Testis (tissue), 3 donors: ENCODE results near the gene NUDT1. TPM values are rescaled to one million over a fixed set of nuclear protein-coding genes. Genes with fewer than 3 reads are reported as not detected.

Experiments
- DNase-seq: peaks from one replicate; pipeline ENCODE4 v3.0.0-alpha.2; 2019
- H3K27ac ChIP-seq, 2 donors: fragments of 200-600 bp; sonication (generic); one replicate each; pipeline ENCODE4 v1.5.1; 2019
- H3K27me3 ChIP-seq: fragments of 200-600 bp; sonication (generic); one replicate; pipeline ENCODE4 v1.5.1; 2019
- H3K36me3 ChIP-seq: fragments of 200-600 bp; sonication (generic); one replicate; pipeline ENCODE4 v1.5.1; 2017; ENCODE audit warnings: low read depth; ENCODE audit errors: missing control alignments
- H3K4me1 ChIP-seq: fragments of 200-600 bp; sonication (generic); one replicate; pipeline ENCODE4 v1.5.1; 2019
- H3K4me3 ChIP-seq, 2 donors: fragments of 200-600 bp; sonication (generic); one replicate each; pipeline ENCODE4 v1.5.1; 2017 to 2019
- H3K9me3 ChIP-seq: fragments of 200-600 bp; sonication (generic); one replicate; pipeline ENCODE4 v1.5.1; 2017
- POLR2A ChIP-seq: fragments of 450-650 bp; IDR thresholded peaks from one replicate; pipeline ENCODE4 v1.6.1; 2017; ENCODE audit warnings: antibody characterized with exemption, mild to moderate bottlenecking, moderate library complexity
- WGBS, 2 donors: methylation state at CpG; one replicate each; pipeline ENCODE4 v1.1.5; 2018; 5-methylcytosine and 5-hydroxymethylcytosine counted together
- intact Hi-C: fragments of 100-400 bp; cut with DNase I; formaldehyde crosslinking; loops from one replicate; pipeline ENCODE4 v1.15.1; 2023; ENCODE audit warnings: low total_unique reads
- polyA plus RNA-seq: library from polyadenylated mRNA; stranded (reverse); fragments of 350-450 nt; fragmentation: Illumina TruSeq; extraction: RNeasy Lipid Tissue Mini Kit (QIAGEN cat#74804); gene quantifications from one replicate; pipeline ENCODE4 v1.2.3, GENCODE V29; 2014; ENCODE audit warnings: low read depth, low replicate concordance; ENCODE audit not compliant: insufficient read depth
- total RNA-seq, 2 donors: library from RNA; depleted of rRNA; stranded (reverse); fragments of >200 nt; gene quantifications; one replicate each; pipeline ENCODE4 v1.2.3, GENCODE V29; 2016
- TF ChIP-seq, protein P1 (sequence below), 3 experiments: fragments of 450-650 bp in 2 of 3; fragments of 200-600 bp in 1 of 3; sonication (generic) in 1 of 3; IDR thresholded peaks; one replicate each; pipeline ENCODE4 v1.5.1; 2016 to 2019; ENCODE audit warnings: antibody characterized with exemption in 3 of 3, mild to moderate bottlenecking in 2 of 3, moderate library complexity in 1 of 3

The NUDT1 gene
- total and polyA plus RNA-seq, 3 donors from 2014 or later, result 27.5 to 68.0 (median 39.4) TPM

DNA sequence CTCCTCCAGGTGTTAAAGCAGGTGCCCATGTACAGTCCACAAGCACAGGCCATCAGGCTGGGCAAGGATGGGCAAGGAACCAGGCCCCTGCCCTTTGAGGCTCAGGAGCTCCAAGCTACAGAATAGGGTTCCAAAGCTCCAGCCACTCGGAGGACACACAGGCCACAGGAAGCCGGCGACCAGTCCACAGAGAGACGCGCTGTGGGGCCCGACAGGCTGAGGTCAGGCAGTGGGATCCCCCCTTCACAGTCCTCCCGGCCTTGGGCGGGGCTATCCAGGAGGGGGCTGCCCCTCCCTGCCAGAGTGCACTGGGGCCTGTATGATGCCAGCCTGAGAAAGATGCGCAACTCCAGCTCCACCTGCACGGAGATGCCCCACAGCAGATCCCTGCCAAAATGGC lies 43.3 kb upstream of the NUDT1 start:
- TF ChIP-seq, protein P1, sequence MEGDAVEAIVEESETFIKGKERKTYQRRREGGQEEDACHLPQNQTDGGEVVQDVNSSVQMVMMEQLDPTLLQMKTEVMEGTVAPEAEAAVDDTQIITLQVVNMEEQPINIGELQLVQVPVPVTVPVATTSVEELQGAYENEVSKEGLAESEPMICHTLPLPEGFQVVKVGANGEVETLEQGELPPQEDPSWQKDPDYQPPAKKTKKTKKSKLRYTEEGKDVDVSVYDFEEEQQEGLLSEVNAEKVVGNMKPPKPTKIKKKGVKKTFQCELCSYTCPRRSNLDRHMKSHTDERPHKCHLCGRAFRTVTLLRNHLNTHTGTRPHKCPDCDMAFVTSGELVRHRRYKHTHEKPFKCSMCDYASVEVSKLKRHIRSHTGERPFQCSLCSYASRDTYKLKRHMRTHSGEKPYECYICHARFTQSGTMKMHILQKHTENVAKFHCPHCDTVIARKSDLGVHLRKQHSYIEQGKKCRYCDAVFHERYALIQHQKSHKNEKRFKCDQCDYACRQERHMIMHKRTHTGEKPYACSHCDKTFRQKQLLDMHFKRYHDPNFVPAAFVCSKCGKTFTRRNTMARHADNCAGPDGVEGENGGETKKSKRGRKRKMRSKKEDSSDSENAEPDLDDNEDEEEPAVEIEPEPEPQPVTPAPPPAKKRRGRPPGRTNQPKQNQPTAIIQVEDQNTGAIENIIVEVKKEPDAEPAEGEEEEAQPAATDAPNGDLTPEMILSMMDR (IDR thresholded peaks at IDR 0.05), result no peak
- TF ChIP-seq POLR2A, result no peak
- no peaks in the 10 kb centered on the region for H3K27me3 ChIP-seq
- no peaks in the 10 kb centered on the region for H3K9me3 ChIP-seq
- no peaks in the 10 kb centered on the region for H3K4me1 ChIP-seq
- no peak for DNase-seq
- no peaks in the 10 kb centered on the region for H3K36me3 ChIP-seq
- no peak overlapping the region for H3K4me3 ChIP-seq
- intact Hi-C loops, result no loop called here
- H3K27ac ChIP-seq, result no peak overlapping the region
- 93 to 97% methylated on average over 3 to 10 of the region's 10 CpGs for WGBS, 2 donors

DNA sequence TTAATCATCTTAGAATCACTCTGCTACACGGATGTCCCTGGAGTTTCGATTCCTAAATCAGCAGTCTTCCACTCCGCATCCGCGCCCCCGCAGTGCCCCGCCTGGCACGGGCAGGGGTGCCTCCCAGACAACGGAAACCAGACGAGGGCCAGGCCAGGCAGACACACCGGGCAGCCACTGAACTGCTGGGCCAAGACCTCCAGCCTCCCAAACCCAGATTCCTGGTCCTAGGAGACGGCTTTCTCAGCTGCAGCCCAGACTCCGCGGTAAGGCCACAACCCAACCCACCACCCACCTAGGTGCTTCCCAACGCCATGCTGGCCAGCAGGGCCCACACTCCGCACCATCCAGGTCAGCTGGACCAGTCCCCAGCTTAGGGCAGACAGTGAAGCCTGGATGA lies 42.5 kb upstream of the NUDT1 start:
- TF ChIP-seq, protein P1 (IDR thresholded peaks at IDR 0.05), result no peak
- no peak for TF ChIP-seq POLR2A
- H3K27ac ChIP-seq, result no peak overlapping the region
- H3K27me3 ChIP-seq, result no peaks in the 10 kb centered on the region
- 95 to 99% methylated on average over 12 to 16 of the region's 16 CpGs for WGBS, 2 donors
- H3K9me3 ChIP-seq, result no peaks in the 10 kb centered on the region
- H3K4me1 ChIP-seq, result peaks cover 5% of the 10 kb centered on the region
- H3K4me3 ChIP-seq, result no peak overlapping the region
- intact Hi-C loops, result no loop called here
- no peak for DNase-seq
- H3K36me3 ChIP-seq, result no peaks in the 10 kb centered on the region

DNA sequence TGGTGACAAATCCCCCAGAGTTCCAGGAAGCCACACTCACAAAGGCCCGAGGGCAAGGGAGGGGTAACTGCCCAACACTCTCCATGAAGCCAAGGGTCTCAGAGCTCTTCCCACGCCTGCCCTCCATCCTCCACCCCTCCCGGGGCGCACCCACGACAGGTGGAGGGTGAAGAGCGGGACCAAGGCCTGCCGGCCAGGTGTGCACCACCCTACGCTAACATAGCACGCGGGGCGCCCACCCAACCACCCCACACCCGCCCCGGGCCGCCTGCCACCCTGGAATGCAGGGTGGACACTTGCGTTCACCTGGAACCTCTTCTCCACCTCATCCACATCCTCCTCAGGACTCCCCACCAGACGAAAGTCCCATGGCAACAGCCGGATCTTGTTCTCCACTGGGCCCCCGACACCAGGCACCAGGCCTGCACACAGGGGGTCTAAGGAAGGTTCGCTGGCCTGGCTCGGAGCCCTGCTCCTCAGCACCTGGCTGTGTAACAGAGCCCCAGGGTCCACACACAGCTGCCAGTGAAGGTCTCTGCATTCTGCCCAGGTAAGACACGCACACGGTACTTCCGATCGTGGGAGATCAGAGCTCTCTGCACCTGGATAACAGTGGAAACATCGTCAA lies 42.0 kb upstream of the NUDT1 start:
- Histone ChIP-seq H3K27me3 (no peaks in the 10 kb centered on the region), H3K4me1 (peaks cover 5% of the 10 kb centered on the region), H3K27ac (no peak overlapping the region), H3K36me3 (no peaks in the 10 kb centered on the region), H3K9me3 (no peaks in the 10 kb centered on the region), H3K4me3 (no peak overlapping the region)
- whole genome bisulfite sequencing, 2 donors, result 97 to 99% methylated on average over 19 to 25 of the region's 25 CpGs
- intact Hi-C loops, result no loop called here
- DNase-seq, result no peak
- TF ChIP-seq POLR2A, result no peak
- TF ChIP-seq, protein P1 (IDR thresholded peaks at IDR 0.05), result no peak

DNA sequence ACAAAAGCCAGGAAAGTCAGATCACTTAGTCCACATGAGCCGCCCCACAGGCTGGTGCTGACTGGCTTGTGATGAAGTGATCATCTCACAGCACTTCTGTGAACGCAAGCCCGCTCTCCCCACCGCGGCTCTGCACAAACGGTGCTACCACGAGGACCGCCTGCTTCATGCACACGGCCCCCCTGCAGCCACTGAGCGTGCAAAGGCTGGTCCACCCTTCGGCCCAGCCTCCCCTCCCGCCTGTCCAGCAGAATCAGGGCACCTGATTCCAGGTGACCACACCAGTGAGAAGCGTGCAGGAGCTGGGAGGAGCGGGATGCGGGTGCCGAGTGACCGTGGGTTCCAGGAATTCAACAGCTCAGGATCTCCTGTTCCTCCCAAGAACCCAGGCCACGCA lies 41.4 kb upstream of the NUDT1 start:
- Histone ChIP-seq H3K36me3 (no peaks in the 10 kb centered on the region), H3K9me3 (no peaks in the 10 kb centered on the region), H3K27me3 (no peaks in the 10 kb centered on the region), H3K4me3 (no peak overlapping the region), H3K4me1 (peaks cover 5% of the 10 kb centered on the region), H3K27ac (no peak overlapping the region)
- TF ChIP-seq POLR2A, result no peak
- TF ChIP-seq, protein P1 (IDR thresholded peaks at IDR 0.05), result no peak
- 93 to 96% methylated on average over 18 of the region's 18 CpGs for WGBS, 2 donors
- intact Hi-C loops, result no loop called here
- DNase-seq, result no peak

DNA sequence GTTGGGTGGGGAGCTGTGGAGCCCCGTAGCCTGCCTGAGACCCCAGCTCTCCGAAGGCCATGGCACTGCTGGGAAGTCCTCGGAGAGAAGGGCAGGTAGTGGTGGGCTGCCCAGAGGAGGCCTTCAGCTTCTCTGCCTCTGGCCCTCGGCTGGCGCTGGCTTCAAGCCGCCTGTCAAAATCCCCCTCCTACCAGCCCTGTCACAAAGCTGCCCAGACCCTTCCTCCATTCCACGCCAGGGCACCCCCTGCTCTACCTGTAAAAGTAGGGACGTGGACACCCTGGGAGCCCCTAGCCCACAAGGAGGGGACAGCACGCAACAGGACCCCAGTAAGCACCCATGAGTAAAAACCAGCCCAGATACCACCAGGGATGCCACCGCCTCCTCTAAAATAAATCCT lies 40.9 kb upstream of the NUDT1 start:
- H3K36me3 ChIP-seq, result no peaks in the 10 kb centered on the region
- H3K4me1 ChIP-seq, result peaks cover 5% of the 10 kb centered on the region
- no peaks in the 10 kb centered on the region for H3K9me3 ChIP-seq
- H3K27ac ChIP-seq, result no peak overlapping the region
- intact Hi-C loops, result no loop called here
- no peak overlapping the region for H3K4me3 ChIP-seq
- H3K27me3 ChIP-seq, result no peaks in the 10 kb centered on the region
- TF ChIP-seq POLR2A, result no peak
- TF ChIP-seq, protein P1 (IDR thresholded peaks at IDR 0.05), result no peak
- DNase-seq, result no peak
- 98 to 99% methylated on average over 10 of the region's 10 CpGs for WGBS, 2 donors
